ENCODE data around the gene NFE2L3.
"Not testable (repeated sequence)": the region's sequence is repeated elsewhere in the genome, so short reads cannot be mapped to it uniquely, and the experiment has no call there.

The NFE2L3 gene

DNA sequence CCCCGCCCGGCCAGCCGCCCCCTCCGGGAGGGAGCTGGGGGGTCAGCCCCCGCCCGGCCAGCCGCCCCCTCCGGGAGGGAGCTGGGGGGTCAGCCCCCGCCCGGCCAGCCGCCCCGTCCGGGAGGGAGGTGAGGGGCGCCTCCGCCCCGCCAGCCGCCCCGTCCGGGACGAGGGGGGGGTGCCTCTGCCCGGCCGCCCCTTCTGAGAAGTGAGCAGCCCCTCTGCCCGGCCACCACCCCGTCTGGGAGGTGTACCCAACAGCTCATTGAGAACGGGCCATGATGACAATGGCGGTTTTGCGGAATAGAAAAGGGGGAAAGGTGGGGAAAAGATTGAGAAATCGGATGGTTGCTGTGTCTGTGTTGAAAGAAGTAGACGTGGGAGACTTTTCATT is 3.7 kb upstream of the NFE2L3 start:
- H3K4me3 ChIP-seq (ENCODE audit: low read length); H3K9ac ChIP-seq (ENCODE audit: low read depth, low read length); H3K27ac ChIP-seq (ENCODE audit: low read depth, low read length); H3K9me3 ChIP-seq (ENCODE audit: insufficient read depth, low read depth, low read length); H3K27me3 ChIP-seq (ENCODE audit: insufficient read depth, low read length); H3K36me3 ChIP-seq (ENCODE audit: insufficient read depth, low read length): not testable (repeated sequence)
- peaks cover 16% of the 10 kb centered on the region for H3K4me1 ChIP-seq (ENCODE audit: insufficient read depth, low read length)
- WGBS: 91% methylated on average over 29 of the region's 29 CpGs

DNA sequence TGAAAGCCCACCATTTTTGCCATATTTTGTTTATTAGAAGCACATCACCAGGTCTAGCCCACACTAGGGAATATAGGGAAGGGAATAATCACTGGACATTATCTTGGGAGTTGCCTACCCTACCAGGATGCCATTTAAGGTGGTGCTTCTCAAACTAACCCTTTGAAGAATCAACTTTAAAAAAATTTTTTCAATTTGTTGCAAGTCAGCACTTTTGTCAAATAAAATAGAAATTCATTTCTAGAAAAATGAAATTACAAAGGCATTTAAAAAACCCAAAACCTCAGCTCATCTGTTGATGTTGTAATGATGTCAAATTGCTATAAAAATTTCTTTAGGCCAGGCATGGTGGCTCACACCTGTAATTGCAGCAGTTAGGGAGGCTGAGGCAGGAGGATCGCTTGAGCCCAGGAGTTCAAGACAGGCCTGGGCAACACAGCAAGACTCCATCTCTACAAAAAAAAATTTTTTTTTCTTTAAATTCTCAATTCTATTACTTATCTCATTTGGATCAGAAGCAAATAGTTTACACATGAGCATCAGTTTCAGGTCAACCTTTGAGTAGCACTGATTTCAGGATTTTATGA is 2.5 kb upstream of the NFE2L3 start:
- peaks cover 20% of the 10 kb centered on the region for H3K4me1 ChIP-seq (ENCODE audit: insufficient read depth, low read length)
- WGBS: 100% methylated on average over 1 of the region's 1 CpG

DNA sequence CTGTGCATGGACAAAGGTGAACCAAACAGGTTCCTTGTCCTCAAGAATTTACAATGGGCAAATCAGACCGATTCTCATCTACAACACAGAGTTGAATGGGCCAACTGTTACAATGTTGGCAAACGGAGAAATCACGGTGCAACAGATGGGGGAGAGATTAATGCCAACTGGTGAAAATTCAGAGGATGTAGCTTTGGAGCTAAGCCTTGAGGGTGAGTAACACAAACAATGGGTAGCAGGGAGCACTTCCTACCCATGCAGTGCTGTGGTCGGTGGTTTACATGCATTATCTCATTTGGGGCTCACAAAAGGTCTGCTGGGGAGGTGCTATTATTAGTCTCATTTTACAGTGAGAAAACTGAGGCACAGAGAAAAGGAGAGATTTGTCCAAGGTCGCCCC is 902 bp upstream of the NFE2L3 start:
- Histone ChIP-seq H3K27ac (ENCODE audit: low read depth, low read length) (no peak overlapping the region), H3K9ac (ENCODE audit: low read depth, low read length) (no peak overlapping the region)

More for the DNA sequence above, 2.5 kb upstream of the NFE2L3 start:
- no peak overlapping the region for H3K9ac ChIP-seq (ENCODE audit: low read depth, low read length)
- peaks cover 13% of the 10 kb centered on the region; the same call in 1 of the 2 replicates for H3K27me3 ChIP-seq (ENCODE audit: insufficient read depth, low read length)
- H3K9me3 ChIP-seq (ENCODE audit: insufficient read depth, low read depth, low read length): peaks cover 5% of the 10 kb centered on the region
- H3K4me3 ChIP-seq (ENCODE audit: low read length): no peak overlapping the region
- no peaks in the 10 kb centered on the region for H3K36me3 ChIP-seq (ENCODE audit: insufficient read depth, low read length)
- H3K27ac ChIP-seq (ENCODE audit: low read depth, low read length): no peak overlapping the region

DNA sequence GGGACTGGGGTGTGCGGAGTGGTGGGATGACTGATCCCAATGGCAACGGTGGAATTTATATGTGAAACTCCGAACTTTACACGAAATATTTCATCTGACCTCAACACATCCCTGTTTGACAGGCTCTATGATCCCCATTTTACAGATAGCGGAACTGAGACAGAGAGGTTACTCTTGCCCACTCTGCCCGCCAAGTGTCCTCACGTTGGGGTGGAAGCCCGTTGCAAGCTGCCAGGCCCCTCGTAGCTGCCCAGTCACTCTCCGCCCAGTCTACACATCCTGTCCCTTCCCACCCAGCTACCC is 397 bp upstream of the NFE2L3 start:
- Histone ChIP-seq H3K4me1 (ENCODE audit: insufficient read depth, low read length) (peaks cover 39% of the 10 kb centered on the region), H3K4me3 (ENCODE audit: low read length) (peak overlapping the region; percentile 82), H3K36me3 (ENCODE audit: insufficient read depth, low read length) (no peaks in the 10 kb centered on the region), H3K27ac (ENCODE audit: low read depth, low read length) (no peak overlapping the region), H3K9ac (ENCODE audit: low read depth, low read length) (peak overlapping the region; percentile 15; the same call in 1 of the 2 replicates), H3K27me3 (ENCODE audit: insufficient read depth, low read length) (peaks cover 13% of the 10 kb centered on the region; the same call in 1 of the 2 replicates), H3K9me3 (ENCODE audit: insufficient read depth, low read depth, low read length) (peaks cover 5% of the 10 kb centered on the region)
- WGBS: 79% methylated on average over 10 of the region's 10 CpGs

More for the DNA sequence above, 902 bp upstream of the NFE2L3 start:
- Histone ChIP-seq H3K27me3 (ENCODE audit: insufficient read depth, low read length) (peaks cover 13% of the 10 kb centered on the region; the same call in 1 of the 2 replicates), H3K36me3 (ENCODE audit: insufficient read depth, low read length) (no peaks in the 10 kb centered on the region), H3K4me1 (ENCODE audit: insufficient read depth, low read length) (peaks cover 35% of the 10 kb centered on the region), H3K9me3 (ENCODE audit: insufficient read depth, low read depth, low read length) (peaks cover 5% of the 10 kb centered on the region), H3K4me3 (ENCODE audit: low read length) (no peak overlapping the region)
- WGBS: 91% methylated on average over 5 of the region's 5 CpGs

DNA sequence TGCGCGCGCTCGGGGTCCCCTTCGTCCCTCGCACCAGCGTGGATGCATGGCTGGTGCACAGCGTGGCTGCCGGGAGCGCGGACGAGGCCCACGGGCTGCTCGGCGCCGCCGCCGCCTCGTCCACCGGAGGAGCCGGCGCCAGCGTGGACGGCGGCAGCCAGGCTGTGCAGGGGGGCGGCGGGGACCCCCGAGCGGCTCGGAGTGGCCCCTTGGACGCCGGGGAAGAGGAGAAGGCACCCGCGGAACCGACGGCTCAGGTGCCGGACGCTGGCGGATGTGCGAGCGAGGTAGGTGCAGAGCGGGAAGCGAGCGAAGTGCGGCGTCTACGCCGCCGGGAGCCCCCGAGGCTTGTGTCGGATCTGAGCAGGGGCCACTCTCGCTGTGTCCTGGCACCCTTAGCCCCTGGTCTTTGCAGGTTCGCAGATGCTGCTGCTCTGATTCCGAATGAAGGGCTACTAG is 813 bp downstream of the NFE2L3 start:
- peak overlapping the region; percentile 95; the same call in 1 of the 2 replicates for H3K27ac ChIP-seq (ENCODE audit: low read depth, low read length)
- not testable (repeated sequence) for H3K9me3 ChIP-seq (ENCODE audit: insufficient read depth, low read depth, low read length); H3K36me3 ChIP-seq (ENCODE audit: insufficient read depth, low read length)
- H3K4me1 ChIP-seq (ENCODE audit: insufficient read depth, low read length): peaks cover 47% of the 10 kb centered on the region
- peaks cover 13% of the 10 kb centered on the region; the same call in 1 of the 2 replicates for H3K27me3 ChIP-seq (ENCODE audit: insufficient read depth, low read length)
- H3K9ac ChIP-seq (ENCODE audit: low read depth, low read length): peak overlapping the region; percentile 85
- WGBS: under 1% methylated on average over 54 of the region's 54 CpGs
- peak overlapping the region; percentile 82 for H3K4me3 ChIP-seq (ENCODE audit: low read length)

DNA sequence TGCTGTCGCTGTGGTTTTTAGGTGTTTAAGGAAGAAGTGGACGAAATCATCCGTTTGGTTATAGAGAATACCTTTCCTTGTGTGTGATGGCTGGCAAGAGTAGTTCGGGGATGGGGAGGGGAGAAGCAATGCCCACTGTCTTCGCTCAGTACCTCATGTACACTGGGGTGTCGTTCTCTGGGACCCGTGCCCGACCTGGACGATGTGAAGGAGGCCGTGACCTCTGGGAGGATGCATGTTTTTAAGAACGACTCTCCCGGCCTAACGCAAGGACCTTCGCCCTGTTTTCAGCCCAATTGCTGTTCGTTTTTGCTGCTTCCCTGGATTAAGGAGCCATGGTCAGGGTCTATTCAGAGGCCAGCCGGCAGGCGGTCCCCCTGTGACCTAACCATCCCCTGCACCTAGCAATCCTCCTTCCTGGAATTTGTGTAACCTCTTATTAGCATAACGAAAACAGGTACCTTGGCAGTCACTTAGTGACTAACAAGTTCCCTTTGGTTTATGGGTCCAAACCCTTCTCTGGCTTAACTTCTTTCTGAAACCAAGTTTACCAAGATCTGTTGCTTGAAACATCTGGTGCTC is 1.3 kb downstream of the NFE2L3 start:
- peak overlapping the region; percentile 85 for H3K9ac ChIP-seq (ENCODE audit: low read depth, low read length)
- H3K9me3 ChIP-seq (ENCODE audit: insufficient read depth, low read depth, low read length): no peaks in the 10 kb centered on the region
- peak overlapping the region; percentile 95 for H3K27ac ChIP-seq (ENCODE audit: low read depth, low read length)

DNA sequence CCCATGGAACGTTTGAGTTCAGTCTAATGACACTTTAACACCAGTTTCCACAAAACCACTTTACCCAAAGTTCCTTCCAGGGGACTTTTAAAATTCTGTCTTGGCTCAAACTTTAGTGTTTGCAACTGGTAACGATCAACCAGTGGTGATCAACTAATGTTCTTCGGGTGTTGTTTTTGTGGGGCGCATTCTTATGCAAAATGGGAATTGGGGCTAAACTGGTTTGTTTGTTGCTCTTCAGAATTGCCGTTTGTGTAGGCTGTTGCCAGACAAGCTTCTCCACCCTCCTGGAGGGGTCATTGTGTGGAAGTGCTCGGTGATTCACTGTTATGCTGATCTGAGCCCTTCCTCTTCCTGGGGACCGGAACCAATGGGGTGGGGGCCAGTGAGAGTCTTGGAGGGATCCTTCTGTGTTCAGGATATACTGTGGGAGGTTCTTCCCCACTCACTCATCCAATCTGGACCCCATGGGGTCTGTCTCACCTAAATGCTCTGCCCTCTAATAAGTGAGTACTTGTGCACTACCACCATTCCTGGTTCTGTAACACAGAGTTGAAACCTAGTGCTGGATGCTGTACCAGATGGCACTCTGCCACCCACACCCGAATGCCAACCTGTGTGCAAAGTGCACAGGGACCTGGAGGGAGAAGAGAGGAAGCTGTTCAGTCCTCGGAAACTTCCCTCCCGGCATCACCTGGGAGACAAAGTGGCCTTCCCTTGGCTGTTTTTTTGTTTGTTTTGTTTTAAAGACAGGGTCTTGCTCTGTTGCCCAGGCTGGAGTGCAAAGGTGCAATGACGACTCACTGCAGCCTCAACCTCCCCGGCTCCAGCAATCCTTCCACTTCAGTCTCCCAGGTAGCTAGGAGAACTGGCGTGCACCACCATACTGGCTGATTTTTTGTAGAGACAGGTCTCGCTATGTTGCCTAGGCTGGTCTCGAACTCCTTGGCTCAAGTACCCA is 2.1 kb downstream of the NFE2L3 start:
- peak overlapping the region; percentile 95 for H3K27ac ChIP-seq (ENCODE audit: low read depth, low read length)
- H3K27me3 ChIP-seq (ENCODE audit: insufficient read depth, low read length): peaks cover 13% of the 10 kb centered on the region; the same call in 1 of the 2 replicates
- H3K4me1 ChIP-seq (ENCODE audit: insufficient read depth, low read length): peaks cover 58% of the 10 kb centered on the region
- no peaks in the 10 kb centered on the region for H3K36me3 ChIP-seq (ENCODE audit: insufficient read depth, low read length)
- WGBS: 48% methylated on average over 15 of the region's 15 CpGs
- H3K9ac ChIP-seq (ENCODE audit: low read depth, low read length): peak overlapping the region; percentile 85
- peak overlapping the region; percentile 82 for H3K4me3 ChIP-seq (ENCODE audit: low read length)
- no peaks in the 10 kb centered on the region for H3K9me3 ChIP-seq (ENCODE audit: insufficient read depth, low read depth, low read length)

More for the DNA sequence above, 1.3 kb downstream of the NFE2L3 start:
- Histone ChIP-seq H3K4me3 (ENCODE audit: low read length) (peak overlapping the region; percentile 82), H3K4me1 (ENCODE audit: insufficient read depth, low read length) (peaks cover 50% of the 10 kb centered on the region), H3K27me3 (ENCODE audit: insufficient read depth, low read length) (peaks cover 13% of the 10 kb centered on the region; the same call in 1 of the 2 replicates), H3K36me3 (ENCODE audit: insufficient read depth, low read length) (no peaks in the 10 kb centered on the region)
- WGBS: under 1% methylated on average over 18 of the region's 18 CpGs

- peaks cover 70% of the 10 kb centered on the region for H3K4me1 ChIP-seq (ENCODE audit: insufficient read depth, low read length)
- peak overlapping the region; percentile 36; the same call in 1 of the 2 replicates for H3K27ac ChIP-seq (ENCODE audit: low read depth, low read length)
- no peak overlapping the region for H3K9ac ChIP-seq (ENCODE audit: low read depth, low read length)
- peak overlapping the region; percentile 20 for H3K4me3 ChIP-seq (ENCODE audit: low read length)
- no peaks in the 10 kb centered on the region for H3K9me3 ChIP-seq (ENCODE audit: insufficient read depth, low read depth, low read length)
- H3K36me3 ChIP-seq (ENCODE audit: insufficient read depth, low read length): no peaks in the 10 kb centered on the region
- 53% methylated on average over 4 of the region's 8 CpGs for WGBS
- H3K27me3 ChIP-seq (ENCODE audit: insufficient read depth, low read length): peaks cover 13% of the 10 kb centered on the region; the same call in 1 of the 2 replicates
Measured at GRCh38 chr7:26155531-26156375, 3.8 kb downstream of the NFE2L3 start.

DNA sequence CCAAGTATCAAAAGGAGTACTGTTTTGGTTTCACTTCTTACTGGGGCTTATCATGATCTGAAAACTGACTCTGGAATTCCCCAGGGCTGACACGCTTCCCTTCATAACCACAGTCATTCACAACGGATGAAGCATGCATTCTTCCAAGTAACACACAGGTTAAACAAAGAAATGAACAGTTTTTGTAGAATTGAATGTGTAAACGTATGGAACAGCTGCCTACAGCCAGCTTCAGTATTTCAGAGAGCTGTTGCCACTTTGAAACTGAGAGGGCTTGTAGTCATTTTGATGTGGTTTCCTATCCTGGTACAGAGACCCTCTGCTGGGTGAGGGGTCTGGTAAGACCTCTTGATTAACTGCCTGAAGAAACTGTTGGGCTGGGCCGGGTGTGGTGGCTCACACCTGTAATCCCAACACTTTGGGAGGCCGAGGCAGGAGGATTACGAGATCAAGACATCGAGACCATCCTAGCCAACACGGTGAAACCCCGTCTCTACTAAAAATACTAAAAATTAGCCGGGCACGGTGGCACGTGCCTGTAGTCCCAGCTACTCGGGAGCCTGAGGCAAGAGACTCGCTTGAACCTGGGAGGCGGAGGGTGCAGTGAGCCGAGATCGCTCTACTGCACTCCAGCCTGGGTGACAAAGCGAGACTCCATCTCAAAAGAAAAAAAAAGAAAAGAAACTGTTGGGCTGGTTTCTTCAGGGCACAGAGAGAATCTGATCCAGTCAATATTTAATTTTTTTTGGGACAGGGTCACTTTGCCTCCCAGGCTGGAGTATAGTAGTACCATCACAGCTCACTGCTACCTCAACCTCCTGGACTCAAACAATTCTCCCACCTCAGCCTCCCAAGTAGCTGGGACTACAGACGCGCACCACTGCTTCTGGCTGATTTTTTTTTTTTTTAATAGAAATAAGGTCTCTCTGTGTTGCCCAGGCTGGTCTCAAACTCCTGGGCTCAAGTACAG is 4.7 kb downstream of the NFE2L3 start:
- Histone ChIP-seq H3K27ac (ENCODE audit: low read depth, low read length) (no peak overlapping the region), H3K4me3 (ENCODE audit: low read length) (peak overlapping the region; percentile 20; the same call in 1 of the 2 replicates), H3K27me3 (ENCODE audit: insufficient read depth, low read length) (peaks cover 13% of the 10 kb centered on the region; the same call in 1 of the 2 replicates), H3K4me1 (ENCODE audit: insufficient read depth, low read length) (peaks cover 64% of the 10 kb centered on the region), H3K36me3 (ENCODE audit: insufficient read depth, low read length) (no peaks in the 10 kb centered on the region), H3K9ac (ENCODE audit: low read depth, low read length) (no peak overlapping the region), H3K9me3 (ENCODE audit: insufficient read depth, low read depth, low read length) (no peaks in the 10 kb centered on the region)
- 87% methylated on average over 20 of the region's 20 CpGs for WGBS

Data from HUES64 (cell line).